CD4-positive, CD25-positive, alpha-beta regulatory T cell (primary cell): ENCODE data around the gene PAK6. TPM values are rescaled to one million over a fixed set of nuclear protein-coding genes. Genes with fewer than 3 reads are reported as not detected.
A peak's percentile ranks its signal among the peaks of the same experiment; 100 is the strongest.

Experiments used
- ATAC-seq, 2 donors: fragments of 150-1000 bp; cut with Tn5 transposase; one replicate each; pipeline ENCODE4 v1.10.0; 2021; ENCODE audit warnings: low read depth in 2 of 2, moderate number of reproducible peaks in 2 of 2, moderate library complexity in 1 of 2
- DNase-seq, 3 donors: peaks; one replicate each; pipeline versions ENCODE4 v3.0.0 to v3.0.0-alpha.2; 2012 to 2022; ENCODE audit warnings: mixed read lengths in 1 of 3
- H3K27ac ChIP-seq: one replicate; pipeline ENCODE4 v1.7.0; 2013; ENCODE audit warnings: mild to moderate bottlenecking, low read length; ENCODE audit not compliant: insufficient read depth, poor library complexity, severe bottlenecking
- H3K27me3 ChIP-seq: one replicate; pipeline ENCODE4 v1.7.0; 2013; ENCODE audit warnings: low read length; ENCODE audit not compliant: control insufficient read depth, insufficient read depth
- H3K36me3 ChIP-seq: one replicate; pipeline ENCODE4 v1.7.0; 2013; ENCODE audit warnings: mild to moderate bottlenecking, low read length, moderate library complexity; ENCODE audit not compliant: control insufficient read depth, insufficient read depth
- H3K4me1 ChIP-seq: 2 replicates; pipeline ENCODE4 v1.7.0; 2013; ENCODE audit warnings: mild to moderate bottlenecking, low read length; ENCODE audit not compliant: insufficient read depth, control insufficient read depth, poor library complexity, severe bottlenecking
- H3K4me3 ChIP-seq: one replicate; pipeline ENCODE4 v1.7.0; 2013; ENCODE audit warnings: low read depth, mild to moderate bottlenecking, low read length, moderate library complexity
- H3K9me3 ChIP-seq, 2 experiments: 1 replicate in 1 of 2; 2 replicates in 1 of 2; pipeline ENCODE4 v1.7.0; 2013; ENCODE audit warnings: low read length in 2 of 2, mild to moderate bottlenecking in 1 of 2, moderate library complexity in 1 of 2; ENCODE audit not compliant: control insufficient read depth in 2 of 2
- H3K27ac Mint-ChIP-seq, 3 donors: one replicate each; pipeline ENCODE4 v1.8.0; 2020 to 2022; ENCODE audit warnings: mild to moderate bottlenecking in 3 of 3, mixed read lengths in 3 of 3, moderate library complexity in 2 of 3
- H3K27me3 Mint-ChIP-seq: one replicate; pipeline ENCODE4 v1.8.0; 2022; ENCODE audit warnings: mild to moderate bottlenecking, mixed read lengths
- H3K36me3 Mint-ChIP-seq: one replicate; pipeline ENCODE4 v1.8.0; 2020; ENCODE audit warnings: mixed read lengths
- H3K4me1 Mint-ChIP-seq, 4 donors: one replicate each; pipeline ENCODE4 v1.8.0; 2020 to 2022; ENCODE audit warnings: mixed read lengths in 4 of 4, mild to moderate bottlenecking in 1 of 4
- H3K4me3 Mint-ChIP-seq, 4 donors: one replicate each; pipeline ENCODE4 v1.8.0; 2020 to 2022; ENCODE audit warnings: mild to moderate bottlenecking in 4 of 4, mixed read lengths in 4 of 4, moderate library complexity in 3 of 4
- H3K9me3 Mint-ChIP-seq, 7 donors: one replicate each; pipeline ENCODE4 v1.8.0; 2020 to 2022; ENCODE audit warnings: mixed read lengths in 7 of 7, mild to moderate bottlenecking in 3 of 7, moderate library complexity in 2 of 7
- polyA plus RNA-seq, 4 donors: library from polyadenylated mRNA; unstranded; fragments of 300-500 nt; fragmentation: Illumina TruSeq; gene quantifications; one replicate each; pipeline ENCODE4 v1.2.3, GENCODE V29; 2021
- total RNA-seq: library from RNA; stranded (reverse); gene quantifications from one replicate; pipeline ENCODE4 v1.2.3, GENCODE V29; 2022

The PAK6 gene
- total and polyA plus RNA-seq, 5 donors from 2014 or later, result not detected

- H3K4me3 Mint-ChIP-seq, result no peak overlapping the region
- no peaks in the 10 kb centered on the region for H3K36me3 Mint-ChIP-seq
- Histone ChIP-seq H3K4me1 (peaks cover 12% of the 10 kb centered on the region), H3K27me3 (no peaks in the 10 kb centered on the region), H3K36me3 (no peaks in the 10 kb centered on the region), H3K9me3 (no peaks in the 10 kb centered on the region), H3K4me3 (no peak overlapping the region), H3K27ac (no peak overlapping the region)
- H3K9me3 Mint-ChIP-seq, result no peaks in the 10 kb centered on the region
- peaks cover 24% of the 10 kb centered on the region for H3K27me3 Mint-ChIP-seq
- ATAC-seq, result no peak
- H3K27ac Mint-ChIP-seq, result no peak overlapping the region
- peaks cover 0 to 14% (median 2%) of the 10 kb centered on the region in 4 donors for H3K4me1 Mint-ChIP-seq
- no peak for DNase-seq
Measured at GRCh38 chr15:40235201-40235885, 3.5 kb upstream of the PAK6 start.

GRCh38 chr15:40239404-40239692 is 485 bp downstream of the PAK6 start:
- Mint-ChIP-seq H3K27me3 (peaks cover 30% of the 10 kb centered on the region), H3K36me3 (no peaks in the 10 kb centered on the region), H3K4me3 (no peak overlapping the region), H3K9me3 (no peaks in the 10 kb centered on the region), H3K27ac (no peak overlapping the region), H3K4me1 (peaks cover 0 to 14% (median 2%) of the 10 kb centered on the region in 4 donors)
- no peaks in the 10 kb centered on the region for H3K9me3 ChIP-seq
- H3K4me1 ChIP-seq, result peaks cover 12% of the 10 kb centered on the region
- H3K27ac ChIP-seq, result no peak overlapping the region
- no peaks in the 10 kb centered on the region for H3K36me3 ChIP-seq
- no peak overlapping the region for H3K4me3 ChIP-seq
- DNase-seq, result no peak
- no peak for ATAC-seq
- H3K27me3 ChIP-seq, result no peaks in the 10 kb centered on the region

GRCh38 chr15:40239693-40240618 is 1.1 kb downstream of the PAK6 start:
- Histone ChIP-seq H3K4me1 (peaks cover 12% of the 10 kb centered on the region), H3K27ac (no peak overlapping the region), H3K36me3 (no peaks in the 10 kb centered on the region), H3K9me3 (no peaks in the 10 kb centered on the region), H3K4me3 (no peak overlapping the region), H3K27me3 (no peaks in the 10 kb centered on the region)
- Mint-ChIP-seq H3K27me3 (peaks cover 30% of the 10 kb centered on the region), H3K4me3 (no peak overlapping the region), H3K36me3 (no peaks in the 10 kb centered on the region), H3K4me1 (peaks cover 0 to 14% (median 2%) of the 10 kb centered on the region in 4 donors), H3K27ac (no peak overlapping the region), H3K9me3 (no peaks in the 10 kb centered on the region)
- no peak for ATAC-seq
- DNase-seq, result no peak

- H3K36me3 Mint-ChIP-seq, result no peaks in the 10 kb centered on the region
- H3K4me1 Mint-ChIP-seq, result peaks cover 0 to 14% (median 2%) of the 10 kb centered on the region in 4 donors
- peak overlapping the region in 1 of 3 donors; percentile 38 for H3K27ac Mint-ChIP-seq
- Histone ChIP-seq H3K27ac (no peak overlapping the region), H3K9me3 (no peaks in the 10 kb centered on the region), H3K36me3 (no peaks in the 10 kb centered on the region), H3K27me3 (no peaks in the 10 kb centered on the region), H3K4me3 (no peak overlapping the region), H3K4me1 (peaks cover 12% of the 10 kb centered on the region)
- peaks cover 30% of the 10 kb centered on the region for H3K27me3 Mint-ChIP-seq
- H3K9me3 Mint-ChIP-seq, result no peaks in the 10 kb centered on the region
- ATAC-seq (no peak), DNase-seq (no peak)
- H3K4me3 Mint-ChIP-seq, result no peak overlapping the region
Measured at GRCh38 chr15:40240619-40241221, 1.9 kb downstream of the PAK6 start.

GRCh38 chr15:40241269-40242212 is 2.7 kb downstream of the PAK6 start:
- Histone ChIP-seq H3K9me3 (no peaks in the 10 kb centered on the region), H3K4me1 (peaks cover 12% of the 10 kb centered on the region), H3K4me3 (no peak overlapping the region), H3K36me3 (no peaks in the 10 kb centered on the region), H3K27ac (no peak overlapping the region), H3K27me3 (no peaks in the 10 kb centered on the region)
- Mint-ChIP-seq H3K27ac (no peak overlapping the region), H3K4me1 (peaks cover 0 to 14% (median 2%) of the 10 kb centered on the region in 4 donors), H3K27me3 (peaks cover 37% of the 10 kb centered on the region), H3K4me3 (no peak overlapping the region), H3K9me3 (no peaks in the 10 kb centered on the region), H3K36me3 (no peaks in the 10 kb centered on the region)
- ATAC-seq, result no peak
- no peak for DNase-seq

- no peak overlapping the region for H3K4me3 ChIP-seq
- Mint-ChIP-seq H3K27ac (no peak overlapping the region), H3K4me1 (peaks cover 0 to 14% (median 2%) of the 10 kb centered on the region in 4 donors), H3K9me3 (no peaks in the 10 kb centered on the region), H3K36me3 (no peaks in the 10 kb centered on the region), H3K27me3 (peaks cover 43% of the 10 kb centered on the region), H3K4me3 (no peak overlapping the region)
- no peak overlapping the region for H3K27ac ChIP-seq
- DNase-seq, result no peak
- H3K27me3 ChIP-seq, result no peaks in the 10 kb centered on the region
- H3K9me3 ChIP-seq, result no peaks in the 10 kb centered on the region
- no peak for ATAC-seq
- H3K36me3 ChIP-seq, result no peaks in the 10 kb centered on the region
- peaks cover 12% of the 10 kb centered on the region for H3K4me1 ChIP-seq
Measured at GRCh38 chr15:40242213-40242599, 3.3 kb downstream of the PAK6 start.

- Mint-ChIP-seq H3K4me3 (no peak overlapping the region), H3K4me1 (peaks cover 0 to 14% (median 2%) of the 10 kb centered on the region in 4 donors), H3K9me3 (no peaks in the 10 kb centered on the region), H3K36me3 (no peaks in the 10 kb centered on the region), H3K27me3 (peaks cover 42% of the 10 kb centered on the region), H3K27ac (no peak overlapping the region)
- DNase-seq (no peak), ATAC-seq (no peak)
- no peaks in the 10 kb centered on the region for H3K27me3 ChIP-seq
- H3K9me3 ChIP-seq, result no peaks in the 10 kb centered on the region
- H3K36me3 ChIP-seq, result no peaks in the 10 kb centered on the region
- no peak overlapping the region for H3K27ac ChIP-seq
- H3K4me3 ChIP-seq, result no peak overlapping the region
- peaks cover 12% of the 10 kb centered on the region for H3K4me1 ChIP-seq
Measured at GRCh38 chr15:40242601-40243000, 3.7 kb downstream of the PAK6 start.
